GM19468 (cell line): ENCODE measurements around the gene SWAP70.

ENCODE experiments used
- ATAC-seq: cut with Tn5 transposase; IDR thresholded peaks from one replicate; pipeline ENCODE4 v1.9.1; 2021; ENCODE audit warnings: mild to moderate bottlenecking, moderate library complexity, moderate number of reproducible peaks; ENCODE audit not compliant: unreplicated experiment; ENCODE audit errors: extremely low read depth

The SWAP70 gene

GRCh38 chr11:9745411-9746211, 81.7 kb downstream of the SWAP70 start:
- peak; percentile 40 for ATAC-seq

- ATAC-seq, result no peak
Measured at GRCh38 chr11:9747229-9747628, 83.4 kb downstream of the SWAP70 start.

- no peak for ATAC-seq
Measured at GRCh38 chr11:9747828-9748227, 84.0 kb downstream of the SWAP70 start.

GRCh38 chr11:9748361-9748970, 84.6 kb downstream of the SWAP70 start:
- peak; percentile 50 for ATAC-seq

GRCh38 chr11:9750551-9750950, 86.7 kb downstream of the SWAP70 start:
- no peak for ATAC-seq

- no peak for ATAC-seq
Measured at GRCh38 chr11:9752091-9752490, 88.2 kb downstream of the SWAP70 start.

- no peak for ATAC-seq
Measured at GRCh38 chr11:9753021-9753420, 89.1 kb downstream of the SWAP70 start.

- ATAC-seq, result no peak
Measured at GRCh38 chr11:9754010-9754471, 90.2 kb downstream of the SWAP70 start.

- ATAC-seq, result no peak
Measured at GRCh38 chr11:9755561-9756185, 91.8 kb downstream of the SWAP70 start.

GRCh38 chr11:9756461-9756860, 92.6 kb downstream of the SWAP70 start:
- no peak for ATAC-seq

GRCh38 chr11:9756878-9757277, 93.0 kb downstream of the SWAP70 start:
- ATAC-seq, result no peak

GRCh38 chr11:9757809-9758636, 94.1 kb downstream of the SWAP70 start:
- peak; percentile 43 for ATAC-seq

- ATAC-seq, result no peak
Measured at GRCh38 chr11:9758637-9759518, 95.0 kb downstream of the SWAP70 start.

- ATAC-seq, result peak; percentile 53
Measured at GRCh38 chr11:9759519-9760192, 95.8 kb downstream of the SWAP70 start.

GRCh38 chr11:9760193-9760575, 96.3 kb downstream of the SWAP70 start:
- no peak for ATAC-seq

- no peak for ATAC-seq
Measured at GRCh38 chr11:9761441-9761945, 97.6 kb downstream of the SWAP70 start.

GRCh38 chr11:9762531-9762930, 98.7 kb downstream of the SWAP70 start:
- ATAC-seq, result no peak

GRCh38 chr11:9763301-9763700, 99.4 kb downstream of the SWAP70 start:
- ATAC-seq, result no peak
